ENCODE data around the gene MAD1L1.
"Not testable (repeated sequence)": the region's sequence is repeated elsewhere in the genome, so short reads cannot be mapped to it uniquely, and the experiment has no call there.

MAD1L1 gene

GRCh38 chr7:2008101-2008935 lies 224.4 kb downstream of the MAD1L1 start:
- DNase-seq = no peak

GRCh38 chr7:2007551-2007950 lies 225.2 kb downstream of the MAD1L1 start:
- no peak for DNase-seq

- DNase-seq = no peak
Measured at GRCh38 chr7:2006921-2007381, 225.8 kb downstream of the MAD1L1 start.

- no peak for DNase-seq
Measured at GRCh38 chr7:2006231-2006771, 226.4 kb downstream of the MAD1L1 start.

- no peak for DNase-seq
Measured at GRCh38 chr7:2005786-2006185, 227.0 kb downstream of the MAD1L1 start.

- no peak for DNase-seq
Measured at GRCh38 chr7:2004841-2005725, 227.7 kb downstream of the MAD1L1 start.

GRCh38 chr7:2003931-2004812 lies 228.6 kb downstream of the MAD1L1 start:
- DNase-seq = no peak

- DNase-seq = no peak
Measured at GRCh38 chr7:2003451-2003930, 229.3 kb downstream of the MAD1L1 start.

GRCh38 chr7:2002561-2003450 lies 229.9 kb downstream of the MAD1L1 start:
- no peak for DNase-seq

- DNase-seq = no peak
Measured at GRCh38 chr7:2001601-2002442, 230.9 kb downstream of the MAD1L1 start.

GRCh38 chr7:2000746-2001321 lies 231.9 kb downstream of the MAD1L1 start:
- DNase-seq = no peak

GRCh38 chr7:2000153-2000687 lies 232.5 kb downstream of the MAD1L1 start:
- no peak for DNase-seq

GRCh38 chr7:1999278-1999984 lies 233.3 kb downstream of the MAD1L1 start:
- no peak for DNase-seq

- DNase-seq = no peak
Measured at GRCh38 chr7:1998146-1998545, 234.6 kb downstream of the MAD1L1 start.

GRCh38 chr7:1997537-1998076 lies 235.1 kb downstream of the MAD1L1 start:
- no peak for DNase-seq

GRCh38 chr7:1996816-1997215 lies 235.9 kb downstream of the MAD1L1 start:
- no peak for DNase-seq

- DNase-seq = not testable (repeated sequence)
Measured at GRCh38 chr7:1995911-1996420, 236.8 kb downstream of the MAD1L1 start.

- DNase-seq = no peak
Measured at GRCh38 chr7:1995426-1995825, 237.3 kb downstream of the MAD1L1 start.
